ENCODE measurements around the gene BBLN. TPM values are rescaled to one million over a fixed set of nuclear protein-coding genes. Genes with fewer than 3 reads are reported as not detected.

BBLN gene
- total RNA-seq, 1 donor: 78.1 TPM

DNA sequence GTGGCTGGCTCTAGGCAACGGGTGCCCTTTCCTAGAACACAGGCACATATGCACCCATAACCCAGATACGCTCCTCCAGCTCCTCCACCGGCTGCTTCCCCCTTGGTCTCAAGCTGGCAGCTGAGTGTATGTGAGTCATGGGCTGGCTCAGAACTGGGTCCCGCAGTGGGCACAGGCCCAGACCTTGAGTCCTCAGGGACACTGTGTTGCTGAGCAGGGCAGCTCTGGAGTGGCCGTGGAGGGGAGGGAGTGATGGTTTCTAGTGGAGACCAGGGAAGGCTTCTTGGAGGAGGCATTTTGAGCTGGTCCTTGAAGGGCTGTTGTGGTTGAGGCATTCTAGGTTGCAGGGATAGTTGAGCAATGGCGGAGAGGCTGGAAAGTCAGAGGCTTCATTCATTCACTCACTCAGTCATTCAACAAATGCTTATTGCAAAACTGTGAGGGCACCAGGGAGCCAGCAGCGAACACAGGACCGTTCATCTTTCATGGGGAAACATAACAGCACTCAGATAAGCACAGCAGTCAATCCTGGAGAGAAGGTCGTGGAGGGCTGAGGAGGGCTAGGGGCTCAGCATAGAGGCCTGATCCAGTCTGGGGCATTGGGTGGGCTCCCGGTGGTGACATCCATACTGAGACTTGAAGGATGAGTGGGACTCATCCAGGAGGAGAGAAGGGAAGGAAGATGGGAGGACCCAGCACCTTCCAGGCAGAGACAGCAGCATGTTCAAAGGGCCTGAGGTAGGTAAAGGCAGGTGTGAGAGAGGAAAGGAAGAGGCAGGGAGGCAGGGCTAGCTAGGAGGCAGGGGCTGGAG, 2.4 kb downstream of the BBLN start:
- Histone ChIP-seq H3K27me3 (ENCODE audit: insufficient read depth, low read length) (no peaks in the 10 kb centered on the region), H3K4me3 (ENCODE audit: low read length) (no peak overlapping the region)

DNA sequence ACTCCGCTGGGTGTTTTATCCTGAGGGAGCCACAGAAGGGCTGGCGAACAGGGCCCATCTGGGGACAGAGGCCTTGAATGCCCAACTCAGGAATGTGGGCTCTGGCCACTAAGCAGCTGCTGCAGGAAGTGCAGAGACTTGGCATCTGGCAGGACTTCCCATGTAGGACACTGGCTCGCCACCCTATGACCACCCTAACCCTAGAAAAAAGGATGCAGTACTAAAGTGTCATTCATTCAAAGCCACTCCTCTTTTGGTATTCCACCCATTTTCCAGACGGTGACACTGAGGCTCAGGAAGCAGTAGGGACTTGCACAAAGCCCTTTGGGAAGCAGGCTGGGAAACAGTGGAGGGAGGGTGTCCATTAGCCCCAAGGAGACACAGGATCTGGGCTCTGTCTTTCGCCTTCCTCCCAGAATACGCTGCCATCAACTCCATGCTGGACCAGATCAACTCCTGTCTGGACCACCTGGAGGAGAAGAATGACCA, 3.0 kb downstream of the BBLN start:
- Histone ChIP-seq H3K27me3 (ENCODE audit: insufficient read depth, low read length) (no peaks in the 10 kb centered on the region), H3K9me3 (ENCODE audit: low read depth, low read length) (no peaks in the 10 kb centered on the region), H3K4me3 (ENCODE audit: low read length) (no peak overlapping the region), H3K4me1 (ENCODE audit: insufficient read depth, low read length) (peaks cover 21% of the 10 kb centered on the region)

More for the DNA sequence above, 2.4 kb downstream of the BBLN start:
- Histone ChIP-seq H3K4me1 (ENCODE audit: insufficient read depth, low read length) (peaks cover 21% of the 10 kb centered on the region), H3K9me3 (ENCODE audit: low read depth, low read length) (no peaks in the 10 kb centered on the region)

DNA sequence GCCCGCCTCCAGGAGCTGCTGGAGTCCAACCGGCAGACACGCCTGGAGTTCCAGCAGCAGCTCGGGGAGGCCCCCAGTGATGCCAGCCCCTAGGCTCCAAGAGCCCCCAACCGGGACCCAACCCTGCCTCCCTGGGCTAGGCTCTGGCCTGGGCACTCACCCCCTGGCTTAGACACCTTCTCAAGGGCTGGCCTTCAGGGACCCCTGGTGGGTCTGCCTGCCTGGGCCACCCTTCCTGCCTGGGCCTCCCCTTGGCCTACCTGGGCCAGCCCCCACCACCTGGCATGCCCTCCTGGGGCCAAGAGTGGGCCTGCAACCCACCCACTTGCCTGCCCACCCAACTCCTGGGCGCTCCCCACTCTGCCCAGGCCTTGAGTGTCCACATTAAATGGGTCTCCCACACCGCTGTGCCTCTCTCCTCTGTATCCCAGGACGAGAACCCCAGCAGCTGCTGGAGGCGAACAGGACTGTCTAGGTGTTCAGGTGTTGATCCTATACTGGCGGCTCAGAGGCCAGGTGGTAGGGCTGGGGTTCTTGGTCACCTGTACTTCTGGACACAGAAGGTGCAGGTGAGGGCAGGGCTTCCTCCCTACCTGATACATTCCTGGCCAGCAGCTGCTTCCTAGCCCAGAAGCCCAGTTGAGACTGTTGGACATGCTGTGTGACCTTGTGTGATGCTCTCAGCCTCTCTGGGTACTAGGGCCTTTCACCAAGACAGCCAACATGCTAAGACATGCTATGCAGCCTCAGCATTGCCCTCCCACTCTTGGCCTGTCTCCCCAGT, 3.6 kb downstream of the BBLN start:
- Histone ChIP-seq H3K4me3 (ENCODE audit: low read length) (no peak overlapping the region), H3K9me3 (ENCODE audit: low read depth, low read length) (no peaks in the 10 kb centered on the region), H3K4me1 (ENCODE audit: insufficient read depth, low read length) (peaks cover 21% of the 10 kb centered on the region), H3K27me3 (ENCODE audit: insufficient read depth, low read length) (no peaks in the 10 kb centered on the region)

DNA sequence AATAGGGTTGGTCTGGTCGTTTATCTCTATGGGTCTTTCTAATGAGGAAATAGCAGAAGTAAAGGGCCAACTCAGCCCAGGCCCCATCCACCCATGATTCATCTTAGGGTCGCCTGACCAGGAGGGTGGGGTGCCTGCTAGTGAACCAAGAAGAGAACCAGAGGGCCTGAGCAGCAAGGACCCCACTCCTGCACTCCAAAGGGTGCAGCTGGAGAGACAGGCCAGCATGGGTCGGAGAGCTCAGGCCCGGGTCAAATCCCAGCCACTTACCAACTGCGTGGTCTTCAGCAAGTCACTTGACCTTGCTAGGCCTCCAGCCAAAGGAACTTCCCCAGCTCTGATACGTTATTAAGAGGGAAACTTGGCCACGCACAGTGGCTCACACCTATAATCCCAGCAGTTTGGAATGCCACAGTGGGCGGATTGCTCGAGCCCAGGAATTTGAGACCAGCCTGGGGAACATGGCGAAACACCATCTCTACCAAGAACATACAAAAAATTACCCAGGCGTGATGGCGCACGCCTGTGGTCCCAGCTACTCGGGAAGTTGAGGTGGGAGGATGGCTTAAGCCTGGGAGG, 4.3 kb downstream of the BBLN start:
- H3K4me1 ChIP-seq (ENCODE audit: insufficient read depth, low read length): peaks cover 18% of the 10 kb centered on the region
- H3K27me3 ChIP-seq (ENCODE audit: insufficient read depth, low read length): no peaks in the 10 kb centered on the region
- no peak overlapping the region for H3K4me3 ChIP-seq (ENCODE audit: low read length)

DNA sequence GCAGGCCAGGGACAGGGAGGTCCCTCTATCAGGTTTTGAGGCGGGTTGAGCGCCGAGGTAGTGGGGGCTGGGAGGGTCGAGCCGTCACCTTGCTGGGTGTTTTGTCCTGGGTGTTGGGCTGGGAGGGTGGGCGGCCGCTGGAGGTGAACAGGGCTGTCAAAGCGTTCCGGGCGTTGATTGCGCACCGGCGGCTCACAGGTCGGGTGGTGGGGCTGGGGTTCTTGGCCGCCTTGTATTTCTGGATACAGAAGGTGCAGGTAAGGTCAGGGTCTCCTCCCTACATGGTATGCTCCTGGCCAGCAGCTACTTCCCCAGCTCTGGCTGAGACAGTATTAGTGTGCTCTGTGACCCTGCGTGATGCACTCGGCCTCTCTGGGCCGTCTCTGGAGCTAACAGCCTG, 6.1 kb downstream of the BBLN start:
- peaks cover 5% of the 10 kb centered on the region for H3K4me1 ChIP-seq (ENCODE audit: insufficient read depth, low read length)
- H3K27me3 ChIP-seq (ENCODE audit: insufficient read depth, low read length): no peaks in the 10 kb centered on the region
- no peak overlapping the region for H3K4me3 ChIP-seq (ENCODE audit: low read length)
- no peaks in the 10 kb centered on the region for H3K9me3 ChIP-seq (ENCODE audit: low read depth, low read length)

More for the DNA sequence above, 4.3 kb downstream of the BBLN start:
- H3K9me3 ChIP-seq (ENCODE audit: low read depth, low read length): no peaks in the 10 kb centered on the region

DNA sequence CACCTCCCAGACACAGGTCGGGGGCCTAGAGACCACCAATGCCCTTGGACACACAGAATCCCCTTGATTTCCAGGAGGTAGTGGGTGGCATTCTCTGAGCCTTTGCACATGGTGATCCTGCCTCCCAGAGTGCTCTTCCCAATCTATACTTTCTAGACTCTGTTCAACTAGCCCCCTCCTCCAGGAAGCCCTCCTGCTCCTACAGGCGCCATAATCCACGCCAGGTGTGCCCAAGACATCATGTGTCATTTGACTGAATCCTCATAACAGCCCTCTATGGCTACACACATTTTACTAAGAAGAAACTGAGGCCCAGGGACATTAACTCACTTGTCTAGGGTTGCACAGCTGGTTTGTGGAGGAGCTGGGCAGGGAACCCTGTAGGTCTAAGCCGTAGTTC, 7.1 kb downstream of the BBLN start:
- Histone ChIP-seq H3K4me3 (ENCODE audit: low read length) (no peak overlapping the region), H3K4me1 (ENCODE audit: insufficient read depth, low read length) (no peaks in the 10 kb centered on the region)

DNA sequence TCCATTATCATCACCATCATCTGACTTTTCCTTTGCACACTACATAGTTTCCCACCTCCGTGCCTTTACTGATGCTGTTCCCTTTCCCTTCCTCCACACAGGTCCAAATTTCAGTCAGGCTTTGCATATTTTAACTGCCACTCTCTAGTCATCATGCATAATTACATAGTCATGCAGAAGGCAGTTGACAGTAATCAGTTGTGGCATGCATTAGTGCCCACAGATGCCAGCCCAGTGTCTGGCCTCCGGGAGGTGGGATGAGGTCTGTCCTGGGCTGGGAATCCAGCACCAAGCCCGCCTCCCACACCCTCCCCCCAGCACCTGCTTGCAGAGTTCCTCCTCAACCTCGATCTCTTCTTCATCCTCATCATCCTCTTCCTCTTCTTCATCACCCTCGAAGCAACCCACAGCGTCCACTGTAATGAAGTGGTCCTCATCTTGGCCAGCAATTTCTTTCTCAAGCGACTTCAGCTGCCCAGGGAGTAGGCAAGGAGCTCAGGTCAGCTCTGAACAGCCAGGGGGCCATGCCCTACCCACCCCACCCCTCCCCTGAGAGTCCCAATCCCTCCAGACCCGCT, 8.8 kb downstream of the BBLN start:
- H3K4me3 ChIP-seq (ENCODE audit: low read length): no peak overlapping the region
- no peaks in the 10 kb centered on the region for H3K9me3 ChIP-seq (ENCODE audit: low read depth, low read length)
- no peaks in the 10 kb centered on the region for H3K27me3 ChIP-seq (ENCODE audit: insufficient read depth, low read length)
- H3K4me1 ChIP-seq (ENCODE audit: insufficient read depth, low read length): no peaks in the 10 kb centered on the region

More for the DNA sequence above, 7.1 kb downstream of the BBLN start:
- no peaks in the 10 kb centered on the region for H3K27me3 ChIP-seq (ENCODE audit: insufficient read depth, low read length)
- no peaks in the 10 kb centered on the region for H3K9me3 ChIP-seq (ENCODE audit: low read depth, low read length)

DNA sequence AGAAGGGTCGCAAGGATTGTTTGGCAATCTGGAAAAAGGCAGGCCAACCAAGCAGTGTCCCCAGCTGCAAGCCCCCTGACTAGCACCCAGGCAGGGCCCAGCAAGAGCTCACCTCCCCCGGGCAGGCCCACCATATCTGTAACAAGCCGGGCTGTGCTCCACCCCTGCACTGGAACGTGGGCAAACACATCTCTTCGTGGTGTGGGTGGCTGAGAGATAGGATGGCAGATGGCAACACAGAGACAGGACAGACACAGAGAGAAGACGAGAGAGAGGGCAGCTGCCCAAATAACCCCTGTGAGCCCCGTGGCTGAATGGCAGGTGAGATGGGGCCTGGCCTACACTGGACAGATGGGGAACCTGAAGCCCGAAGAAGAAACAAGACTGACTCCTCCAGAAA, 9.4 kb downstream of the BBLN start:
- Histone ChIP-seq H3K9me3 (ENCODE audit: low read depth, low read length) (no peaks in the 10 kb centered on the region), H3K27me3 (ENCODE audit: insufficient read depth, low read length) (no peaks in the 10 kb centered on the region), H3K4me3 (ENCODE audit: low read length) (no peak overlapping the region), H3K4me1 (ENCODE audit: insufficient read depth, low read length) (no peaks in the 10 kb centered on the region)

DNA sequence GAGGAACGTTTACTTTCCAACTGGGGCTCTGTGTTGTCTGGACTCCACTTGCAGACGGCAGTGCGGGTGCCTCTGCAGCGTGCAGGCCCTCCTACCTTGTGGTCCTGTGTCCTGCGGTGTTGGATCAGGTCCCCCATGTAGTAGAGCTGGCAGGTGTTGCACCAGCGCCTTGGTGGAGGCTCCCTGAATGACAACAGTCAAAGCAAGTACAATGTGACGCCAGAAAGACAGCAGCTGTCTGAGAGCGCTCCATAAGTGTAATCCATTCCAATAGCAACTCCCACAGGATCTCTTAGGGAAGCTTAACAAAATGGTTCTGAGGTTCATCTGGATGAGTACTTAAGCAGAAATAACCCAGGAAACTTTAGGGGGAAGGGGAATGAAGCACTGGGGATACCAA, 9.9 kb downstream of the BBLN start:
- H3K27me3 ChIP-seq (ENCODE audit: insufficient read depth, low read length): no peaks in the 10 kb centered on the region
- H3K4me3 ChIP-seq (ENCODE audit: low read length): no peak overlapping the region
- H3K9me3 ChIP-seq (ENCODE audit: low read depth, low read length): no peaks in the 10 kb centered on the region
- H3K4me1 ChIP-seq (ENCODE audit: insufficient read depth, low read length): no peaks in the 10 kb centered on the region

DNA sequence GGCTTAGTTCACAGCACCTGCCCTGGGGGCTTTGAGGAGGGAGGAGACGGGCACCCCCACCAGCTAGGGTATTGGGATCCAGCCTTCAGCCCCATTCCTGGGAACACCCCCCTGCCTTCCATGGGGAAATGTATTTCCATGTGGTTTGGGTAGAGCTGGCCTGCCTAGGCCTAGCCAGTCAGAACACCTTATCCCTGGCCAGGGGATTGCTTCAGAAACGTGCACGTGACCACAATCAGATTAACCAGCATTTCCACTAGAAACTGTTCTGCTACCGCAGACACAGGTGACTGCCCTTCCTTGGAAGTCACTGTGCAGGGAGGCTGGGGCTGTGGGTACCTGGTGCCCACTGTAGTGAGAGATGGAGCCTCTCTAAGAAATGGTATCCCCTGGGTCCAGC, 14.0 kb downstream of the BBLN start:
- H3K4me3 ChIP-seq (ENCODE audit: low read length): no peak overlapping the region
- no peaks in the 10 kb centered on the region for H3K9me3 ChIP-seq (ENCODE audit: low read depth, low read length)
- no peaks in the 10 kb centered on the region for H3K27me3 ChIP-seq (ENCODE audit: insufficient read depth, low read length)
- H3K4me1 ChIP-seq (ENCODE audit: insufficient read depth, low read length): no peaks in the 10 kb centered on the region

DNA sequence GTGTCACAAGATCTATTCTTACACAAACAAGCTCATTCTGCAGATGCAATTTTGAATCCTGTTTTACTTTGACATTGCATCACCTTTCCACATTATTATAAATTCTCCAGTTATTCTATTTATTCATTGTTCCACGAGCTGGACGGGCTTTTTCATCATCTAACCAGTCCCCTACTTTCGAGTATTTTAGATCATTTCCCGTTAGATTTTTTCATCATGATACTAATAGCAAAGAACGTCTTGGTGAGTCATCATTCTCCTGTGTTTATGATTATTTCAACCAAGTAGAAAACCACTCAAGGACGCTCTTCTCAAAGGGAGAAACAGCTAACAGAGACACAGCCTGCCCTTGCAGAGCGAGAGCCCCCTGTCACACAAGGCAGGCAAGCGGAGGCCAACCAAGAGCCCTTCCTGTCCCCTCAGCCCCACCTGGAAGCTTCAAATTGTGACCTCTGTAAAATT, 15.1 kb downstream of the BBLN start:
- Histone ChIP-seq H3K9me3 (ENCODE audit: low read depth, low read length) (no peaks in the 10 kb centered on the region), H3K4me1 (ENCODE audit: insufficient read depth, low read length) (no peaks in the 10 kb centered on the region), H3K27me3 (ENCODE audit: insufficient read depth, low read length) (no peaks in the 10 kb centered on the region), H3K4me3 (ENCODE audit: low read length) (no peak overlapping the region)

DNA sequence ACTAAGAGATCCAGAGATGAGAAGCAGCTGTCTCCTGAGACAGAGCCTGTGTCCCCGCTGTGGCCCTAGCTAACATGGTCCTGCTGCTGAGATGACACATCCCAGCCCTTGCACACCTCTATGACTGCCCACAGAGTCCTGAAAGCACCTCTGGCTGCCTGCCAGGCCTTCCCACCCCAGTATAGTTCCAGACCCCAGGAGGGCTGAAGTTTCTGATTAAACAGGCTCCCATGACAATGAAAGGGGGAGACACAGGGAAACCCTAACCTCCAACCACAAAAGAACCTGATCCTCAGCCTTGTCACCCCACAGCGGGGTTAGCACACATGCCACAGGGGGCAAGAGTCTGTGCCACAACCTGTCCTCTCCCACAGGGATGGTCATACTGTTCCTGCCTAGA, 15.7 kb downstream of the BBLN start:
- no peaks in the 10 kb centered on the region for H3K9me3 ChIP-seq (ENCODE audit: low read depth, low read length)
- no peak overlapping the region for H3K4me3 ChIP-seq (ENCODE audit: low read length)
- H3K4me1 ChIP-seq (ENCODE audit: insufficient read depth, low read length): no peaks in the 10 kb centered on the region
- H3K27me3 ChIP-seq (ENCODE audit: insufficient read depth, low read length): no peaks in the 10 kb centered on the region

DNA sequence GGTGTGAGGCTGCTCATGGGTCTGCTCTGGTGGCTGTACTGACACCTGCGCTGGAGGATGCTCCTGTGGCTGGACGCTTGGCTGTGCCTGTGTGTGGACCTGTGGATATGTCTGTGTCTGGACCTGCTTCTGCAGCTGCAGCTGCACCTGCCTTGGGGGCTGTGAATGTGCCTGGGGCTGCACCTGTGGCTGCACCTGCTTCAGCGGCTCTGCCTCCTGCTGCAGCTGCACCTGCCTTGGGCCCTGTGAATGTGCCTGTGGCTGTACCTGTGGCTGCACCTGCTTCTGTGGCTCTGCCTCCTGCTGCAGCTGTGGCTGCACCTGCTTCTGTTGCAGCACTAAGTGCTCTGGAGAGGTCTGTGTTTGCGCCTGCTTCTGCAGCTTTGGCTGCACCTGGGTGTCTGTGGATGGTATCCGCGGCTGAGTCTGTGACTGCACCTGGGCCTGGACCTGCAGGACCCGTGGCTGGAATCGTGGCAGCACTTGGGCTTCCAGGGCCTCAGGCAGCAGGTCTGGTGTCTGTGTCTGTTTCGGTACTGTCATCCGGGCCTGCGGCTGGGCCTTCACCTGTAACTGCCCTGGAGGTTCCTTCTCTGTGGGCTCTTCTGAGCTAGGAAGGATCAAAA, 18.9 kb downstream of the BBLN start:
- H3K4me1 ChIP-seq (ENCODE audit: insufficient read depth, low read length): no peaks in the 10 kb centered on the region
- no peak overlapping the region for H3K4me3 ChIP-seq (ENCODE audit: low read length)

DNA sequence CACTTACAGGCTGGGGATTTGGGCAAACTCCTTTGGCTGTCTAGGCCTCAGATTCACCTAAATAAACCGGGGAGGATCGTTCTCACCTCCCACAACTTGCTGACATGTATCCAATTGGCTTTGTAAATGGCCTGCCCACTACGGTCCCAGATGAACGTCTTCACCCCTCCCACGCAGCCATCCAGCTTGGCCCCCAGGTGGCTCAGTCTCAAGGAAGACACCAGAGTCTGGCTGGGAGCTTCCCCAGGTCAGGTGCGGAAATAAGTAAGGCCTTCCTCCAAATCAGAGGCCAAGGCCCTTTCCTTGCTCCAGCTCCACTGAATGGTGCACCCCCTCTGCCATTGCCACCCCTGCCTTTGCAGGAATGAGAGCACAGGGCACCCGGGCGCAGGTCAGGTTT, 19.9 kb downstream of the BBLN start:
- H3K4me3 ChIP-seq (ENCODE audit: low read length): no peak overlapping the region

More for the DNA sequence above, 18.9 kb downstream of the BBLN start:
- Histone ChIP-seq H3K27me3 (ENCODE audit: insufficient read depth, low read length) (no peaks in the 10 kb centered on the region), H3K9me3 (ENCODE audit: low read depth, low read length) (no peaks in the 10 kb centered on the region)

More for the DNA sequence above, 19.9 kb downstream of the BBLN start:
- H3K4me1 ChIP-seq (ENCODE audit: insufficient read depth, low read length): no peaks in the 10 kb centered on the region
- no peaks in the 10 kb centered on the region for H3K9me3 ChIP-seq (ENCODE audit: low read depth, low read length)
- no peaks in the 10 kb centered on the region for H3K27me3 ChIP-seq (ENCODE audit: insufficient read depth, low read length)
